ENCODE results near the gene PPFIBP2.

Gene PPFIBP2

DNA sequence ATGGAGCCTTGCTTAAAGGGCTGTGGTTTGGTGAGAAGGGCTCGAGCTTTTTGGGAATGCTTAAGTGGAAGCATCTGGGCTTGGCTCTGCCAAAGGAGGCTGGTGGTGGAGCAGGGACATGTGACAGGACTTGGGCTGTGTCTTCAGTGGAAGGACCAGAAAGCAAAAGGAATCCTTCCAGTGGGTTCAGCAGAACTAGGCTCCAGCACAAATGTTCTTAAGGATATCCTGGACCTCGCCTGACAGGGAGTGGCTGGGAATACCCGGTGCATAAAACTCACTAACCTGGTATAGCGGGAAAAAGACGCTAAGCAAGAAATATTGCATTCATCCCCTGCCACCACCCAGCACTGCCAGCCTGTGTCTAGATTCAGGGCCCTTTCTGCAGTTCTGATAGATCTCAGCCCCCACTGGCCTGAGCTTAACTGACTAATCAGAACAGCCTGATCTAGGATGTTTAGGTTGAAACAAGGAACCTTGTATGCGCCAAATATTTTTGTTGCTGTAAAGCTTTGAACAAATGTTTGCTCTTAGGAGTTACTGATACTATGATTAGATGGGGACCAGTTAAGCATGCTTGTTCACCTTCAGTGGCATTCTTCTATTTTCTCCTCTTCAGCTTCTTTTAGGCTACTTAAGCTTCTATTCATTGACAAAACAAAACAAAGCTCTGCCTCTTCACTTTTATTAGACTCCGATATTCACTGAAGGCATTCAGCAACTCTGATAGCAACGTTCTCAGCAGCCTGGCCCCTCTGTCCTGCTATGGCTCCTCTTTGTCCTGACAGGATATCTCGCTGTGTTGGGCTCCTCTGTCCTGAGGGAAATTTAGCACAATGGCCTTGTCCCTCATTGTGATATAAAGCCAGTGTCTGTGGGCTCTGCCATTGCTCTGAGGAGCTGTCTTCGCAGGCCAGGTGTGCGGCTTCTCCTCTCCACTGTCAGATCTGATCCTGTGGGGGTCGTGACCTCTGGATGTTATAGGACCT, 25.0 kb downstream of the PPFIBP2 start (continued):
- TF ChIP-seq, protein P1, sequence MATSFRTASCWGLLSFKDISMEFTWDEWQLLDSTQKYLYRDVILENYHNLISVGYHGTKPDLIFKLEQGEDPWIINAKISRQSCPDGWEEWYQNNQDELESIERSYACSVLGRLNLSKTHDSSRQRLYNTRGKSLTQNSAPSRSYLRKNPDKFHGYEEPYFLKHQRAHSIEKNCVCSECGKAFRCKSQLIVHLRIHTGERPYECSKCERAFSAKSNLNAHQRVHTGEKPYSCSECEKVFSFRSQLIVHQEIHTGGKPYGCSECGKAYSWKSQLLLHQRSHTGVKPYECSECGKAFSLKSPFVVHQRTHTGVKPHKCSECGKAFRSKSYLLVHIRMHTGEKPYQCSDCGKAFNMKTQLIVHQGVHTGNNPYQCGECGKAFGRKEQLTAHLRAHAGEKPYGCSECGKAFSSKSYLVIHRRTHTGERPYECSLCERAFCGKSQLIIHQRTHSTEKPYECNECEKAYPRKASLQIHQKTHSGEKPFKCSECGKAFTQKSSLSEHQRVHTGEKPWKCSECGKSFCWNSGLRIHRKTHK (tag by site-specific recombination; IDR thresholded peaks at IDR 0.05) = no peak
- TF ChIP-seq ZNF24 (tag by site-specific recombination; IDR thresholded peaks at IDR 0.05) = no peak
- TF ChIP-seq ZBTB17 (tag by site-specific recombination; IDR thresholded peaks at IDR 0.05) = no peak
- no peak for TF ChIP-seq ZNF214 (tag by site-specific recombination; IDR thresholded peaks at IDR 0.05; ENCODE audit: borderline replicate concordance)
- TF ChIP-seq, protein P2, sequence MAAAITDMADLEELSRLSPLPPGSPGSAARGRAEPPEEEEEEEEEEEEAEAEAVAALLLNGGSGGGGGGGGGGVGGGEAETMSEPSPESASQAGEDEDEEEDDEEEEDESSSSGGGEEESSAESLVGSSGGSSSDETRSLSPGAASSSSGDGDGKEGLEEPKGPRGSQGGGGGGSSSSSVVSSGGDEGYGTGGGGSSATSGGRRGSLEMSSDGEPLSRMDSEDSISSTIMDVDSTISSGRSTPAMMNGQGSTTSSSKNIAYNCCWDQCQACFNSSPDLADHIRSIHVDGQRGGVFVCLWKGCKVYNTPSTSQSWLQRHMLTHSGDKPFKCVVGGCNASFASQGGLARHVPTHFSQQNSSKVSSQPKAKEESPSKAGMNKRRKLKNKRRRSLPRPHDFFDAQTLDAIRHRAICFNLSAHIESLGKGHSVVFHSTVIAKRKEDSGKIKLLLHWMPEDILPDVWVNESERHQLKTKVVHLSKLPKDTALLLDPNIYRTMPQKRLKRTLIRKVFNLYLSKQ (tag by site-specific recombination; IDR thresholded peaks at IDR 0.05; ENCODE audit: borderline replicate concordance) = no peak
- TF ChIP-seq, protein P3, sequence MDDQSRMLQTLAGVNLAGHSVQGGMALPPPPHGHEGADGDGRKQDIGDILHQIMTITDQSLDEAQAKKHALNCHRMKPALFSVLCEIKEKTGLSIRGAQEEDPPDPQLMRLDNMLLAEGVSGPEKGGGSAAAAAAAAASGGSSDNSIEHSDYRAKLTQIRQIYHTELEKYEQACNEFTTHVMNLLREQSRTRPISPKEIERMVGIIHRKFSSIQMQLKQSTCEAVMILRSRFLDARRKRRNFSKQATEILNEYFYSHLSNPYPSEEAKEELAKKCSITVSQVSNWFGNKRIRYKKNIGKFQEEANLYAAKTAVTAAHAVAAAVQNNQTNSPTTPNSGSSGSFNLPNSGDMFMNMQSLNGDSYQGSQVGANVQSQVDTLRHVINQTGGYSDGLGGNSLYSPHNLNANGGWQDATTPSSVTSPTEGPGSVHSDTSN (CRISPR knock-in tag; IDR thresholded peaks at IDR 0.05) = no peak
- TF ChIP-seq ZNF639 (tag by site-specific recombination; IDR thresholded peaks at IDR 0.05) = no peak
- no peak for TF ChIP-seq ZNF311 (tag by site-specific recombination; IDR thresholded peaks at IDR 0.05; ENCODE audit: borderline replicate concordance)
- no peak for TF ChIP-seq ZNF624 (tag by site-specific recombination; IDR thresholded peaks at IDR 0.05)
- TF ChIP-seq ZNF324 (tag by site-specific recombination; IDR thresholded peaks at IDR 0.05) = no peak

DNA sequence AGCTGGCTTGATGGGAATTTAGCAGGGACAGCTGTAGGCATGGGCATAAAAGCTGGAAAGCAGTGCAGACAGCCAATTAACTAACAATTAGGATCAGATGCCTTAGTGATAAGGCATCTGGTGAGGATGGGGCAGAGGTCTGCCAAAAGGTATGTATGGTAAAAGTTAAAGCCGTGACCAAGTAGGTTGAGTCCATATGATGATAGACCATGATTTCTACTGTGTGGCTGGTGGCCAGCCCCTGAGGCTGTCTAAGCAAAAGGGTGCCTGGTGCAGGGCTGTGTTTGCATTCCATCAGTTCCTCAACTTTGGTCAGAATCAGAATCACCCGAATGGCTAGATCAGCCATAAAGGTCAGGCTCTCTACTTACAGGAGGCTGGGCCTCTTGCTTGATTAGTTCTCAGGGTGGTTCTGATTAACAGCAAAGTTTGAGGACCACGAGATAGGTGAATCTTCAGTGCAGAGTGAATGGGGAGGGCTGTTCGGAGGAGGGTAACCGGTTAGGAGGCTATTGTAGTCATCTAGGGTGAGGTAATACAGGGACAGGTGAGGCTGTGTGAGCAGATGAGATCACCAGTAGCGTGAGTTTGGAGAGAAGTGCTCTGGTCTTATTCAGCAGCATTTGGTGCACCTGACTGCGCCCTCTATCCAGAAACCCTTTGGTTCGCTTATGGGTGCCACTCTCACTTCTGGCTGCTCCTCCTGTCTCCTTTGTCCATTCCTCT, 27.2 kb downstream of the PPFIBP2 start:
- Histone ChIP-seq H3K4me1 (ENCODE audit: control insufficient read depth, insufficient read depth, low read length) (no peaks in the 10 kb centered on the region), H3K36me3 (ENCODE audit: control insufficient read depth in 2 of 2, insufficient read depth in 1 of 2, low read length in 2 of 2) (no peaks in the 10 kb centered on the region), H3K9me3 (ENCODE audit: control insufficient read depth, insufficient read depth, low read depth, low read length) (no peaks in the 10 kb centered on the region), H3K27ac (ENCODE audit: extremely low read depth, low read depth, low read length) (no peak overlapping the region), H3K4me3 (ENCODE audit: low read depth, low read length) (no peak overlapping the region)
- ChIA-PET CTCF (interaction anchor here (0.8 to 2.4 kb wide), 2 partner anchors 8 to 346 kb away, joined by 3 to 14 read pairs; no protein-coding TSS in a partner anchor), POLR2A (no interaction called here)
- no peak for TF ChIP-seq RBAK (tag by site-specific recombination; IDR thresholded peaks at IDR 0.05)
- TF ChIP-seq ZNF548 (tag by site-specific recombination; IDR thresholded peaks at IDR 0.05) = no peak
- TF ChIP-seq ZNF701 (tag by site-specific recombination; IDR thresholded peaks at IDR 0.05) = no peak
- no peak for TF ChIP-seq ZNF677 (tag by site-specific recombination; IDR thresholded peaks at IDR 0.05)
- TF ChIP-seq ZFHX2 (tag by site-specific recombination; conservative IDR thresholded peaks at IDR 0.05) = no peak
- TF ChIP-seq ZNF660 (tag by site-specific recombination; IDR thresholded peaks at IDR 0.05) = no peak
- no peak for TF ChIP-seq GLI2 (tag by site-specific recombination; IDR thresholded peaks at IDR 0.05; ENCODE audit: borderline replicate concordance, low read depth)
- TF ChIP-seq KLF10 (tag by site-specific recombination; IDR thresholded peaks at IDR 0.05) = no peak
- no peak for TF ChIP-seq ZNF664 (tag by site-specific recombination; IDR thresholded peaks at IDR 0.05)
- no peak for TF ChIP-seq ZBTB17 (tag by site-specific recombination; IDR thresholded peaks at IDR 0.05)
- no peak for TF ChIP-seq ZBTB6 (tag by site-specific recombination; IDR thresholded peaks at IDR 0.05)
- TF ChIP-seq ZNF23 (tag by site-specific recombination; IDR thresholded peaks at IDR 0.05; ENCODE audit: borderline replicate concordance) = no peak
- TF ChIP-seq HOXD13 (CRISPR knock-in tag; IDR thresholded peaks at IDR 0.05; ENCODE audit: borderline replicate concordance) = no peak
- TF ChIP-seq ZNF629 (tag by site-specific recombination; IDR thresholded peaks at IDR 0.05) = no peak
- TF ChIP-seq ZNF274 (IDR thresholded peaks at IDR 0.05; ENCODE audit: low read length) = no peak
- TF ChIP-seq ZNF274 (tag by site-specific recombination; IDR thresholded peaks at IDR 0.05; ENCODE audit: borderline replicate concordance) = no peak
- TF ChIP-seq, protein P4, sequence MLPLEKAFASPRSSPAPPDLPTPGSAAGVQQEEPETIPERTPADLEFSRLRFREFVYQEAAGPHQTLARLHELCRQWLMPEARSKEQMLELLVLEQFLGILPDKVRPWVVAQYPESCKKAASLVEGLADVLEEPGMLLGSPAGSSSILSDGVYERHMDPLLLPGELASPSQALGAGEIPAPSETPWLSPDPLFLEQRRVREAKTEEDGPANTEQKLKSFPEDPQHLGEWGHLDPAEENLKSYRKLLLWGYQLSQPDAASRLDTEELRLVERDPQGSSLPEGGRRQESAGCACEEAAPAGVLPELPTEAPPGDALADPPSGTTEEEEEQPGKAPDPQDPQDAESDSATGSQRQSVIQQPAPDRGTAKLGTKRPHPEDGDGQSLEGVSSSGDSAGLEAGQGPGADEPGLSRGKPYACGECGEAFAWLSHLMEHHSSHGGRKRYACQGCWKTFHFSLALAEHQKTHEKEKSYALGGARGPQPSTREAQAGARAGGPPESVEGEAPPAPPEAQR (tag by site-specific recombination; IDR thresholded peaks at IDR 0.05) = no peak
- no peak for TF ChIP-seq ZNF560 (tag by site-specific recombination; IDR thresholded peaks at IDR 0.05; ENCODE audit: borderline replicate concordance)

Measured in HEK293 (cell line).